ENCODE data around the gene PAQR5. TPM values are rescaled to one million over a fixed set of nuclear protein-coding genes. Genes with fewer than 3 reads are reported as not detected.
A peak's percentile ranks its signal among the peaks of the same experiment; 100 is the strongest.

Gene PAQR5
- total and polyA plus RNA-seq, 4 donors: 2.3 to 22.6 (median 10.5) TPM

GRCh38 chr15:69351884-69352283 lies 53.2 kb downstream of the PAQR5 start:
- peaks cover 0 to 1% (median 0%) of the 10 kb centered on the region in 4 donors for H3K9me3 ChIP-seq (ENCODE audit: control insufficient read depth in 4 of 4, insufficient read depth in 3 of 4, low read length in 3 of 4)
- H3K9ac ChIP-seq (ENCODE audit: insufficient read depth in 1 of 2, low read length in 2 of 2): no peak overlapping the region
- DNase-seq (no peak), ATAC-seq (ENCODE audit: insufficient read depth, low FRiP score) (no peak)
- no peak for TF ChIP-seq CTCF (IDR thresholded peaks at IDR 0.05; ENCODE audit: control extremely low read depth, extremely low read depth)
- H3K4me3 ChIP-seq: no peak overlapping the region
- H3K4me1 ChIP-seq (ENCODE audit: control insufficient read depth in 5 of 5, insufficient read depth in 5 of 5, low read length in 5 of 5): no peaks in the 10 kb centered on the region
- no peak overlapping the region for H3K27ac ChIP-seq (ENCODE audit: low read depth in 1 of 2, low read length in 1 of 2)
- no peaks in the 10 kb centered on the region for H3K27me3 ChIP-seq (ENCODE audit: control insufficient read depth in 3 of 3, insufficient read depth in 3 of 3, low read length in 2 of 3)
- 98% methylated on average over 2 of the region's 2 CpGs for WGBS, 2 donors
- peaks cover 0 to 3% (median 0%) of the 10 kb centered on the region in 4 donors for H3K36me3 ChIP-seq (ENCODE audit: control insufficient read depth in 4 of 4, insufficient read depth in 4 of 4, low read length in 4 of 4)

GRCh38 chr15:69357773-69358771 lies 59.4 kb downstream of the PAQR5 start:
- H3K36me3 ChIP-seq (ENCODE audit: control insufficient read depth in 4 of 4, insufficient read depth in 4 of 4, low read length in 4 of 4): peaks cover 0 to 2% (median 0%) of the 10 kb centered on the region in 4 donors
- peak; percentile 48 for ATAC-seq (ENCODE audit: insufficient read depth, low FRiP score)
- 69 to 74% methylated on average over 9 of the region's 9 CpGs for WGBS, 2 donors
- H3K27me3 ChIP-seq (ENCODE audit: control insufficient read depth in 3 of 3, insufficient read depth in 3 of 3, low read length in 2 of 3): no peaks in the 10 kb centered on the region
- no peak overlapping the region for H3K9ac ChIP-seq (ENCODE audit: insufficient read depth in 1 of 2, low read length in 2 of 2)
- TF ChIP-seq CTCF (IDR thresholded peaks at IDR 0.05; ENCODE audit: control extremely low read depth, extremely low read depth): no peak
- H3K9me3 ChIP-seq (ENCODE audit: control insufficient read depth in 4 of 4, insufficient read depth in 3 of 4, low read length in 3 of 4): no peaks in the 10 kb centered on the region
- peaks cover 0 to 16% (median 6%) of the 10 kb centered on the region in 5 donors for H3K4me1 ChIP-seq (ENCODE audit: control insufficient read depth in 5 of 5, insufficient read depth in 5 of 5, low read length in 5 of 5)
- H3K4me3 ChIP-seq: no peak overlapping the region
- DNase-seq: peak; percentile 33 to 76 (median 59)
- H3K27ac ChIP-seq (ENCODE audit: low read depth in 1 of 2, low read length in 1 of 2): no peak overlapping the region

- H3K36me3 ChIP-seq (ENCODE audit: control insufficient read depth in 4 of 4, insufficient read depth in 4 of 4, low read length in 4 of 4): peaks cover 0 to 2% (median 0%) of the 10 kb centered on the region in 4 donors
- H3K4me3 ChIP-seq: no peak overlapping the region
- no peaks in the 10 kb centered on the region for H3K27me3 ChIP-seq (ENCODE audit: control insufficient read depth in 3 of 3, insufficient read depth in 3 of 3, low read length in 2 of 3)
- no peak for ATAC-seq (ENCODE audit: insufficient read depth, low FRiP score)
- H3K9me3 ChIP-seq (ENCODE audit: control insufficient read depth in 4 of 4, insufficient read depth in 3 of 4, low read length in 3 of 4): no peaks in the 10 kb centered on the region
- no peak overlapping the region for H3K9ac ChIP-seq (ENCODE audit: insufficient read depth in 1 of 2, low read length in 2 of 2)
- TF ChIP-seq CTCF (IDR thresholded peaks at IDR 0.05; ENCODE audit: control extremely low read depth, extremely low read depth): no peak
- H3K4me1 ChIP-seq (ENCODE audit: control insufficient read depth in 5 of 5, insufficient read depth in 5 of 5, low read length in 5 of 5): peaks cover 0 to 16% (median 6%) of the 10 kb centered on the region in 5 donors
- no peak overlapping the region for H3K27ac ChIP-seq (ENCODE audit: low read depth in 1 of 2, low read length in 1 of 2)
- WGBS, 2 donors: 95 to 96% methylated on average over 4 of the region's 4 CpGs
- DNase-seq: no peak
These were observed 60.1 kb downstream of the PAQR5 start for GRCh38 chr15:69358850-69359249.
